ENCODE results near the gene PDE4B.

DNA sequence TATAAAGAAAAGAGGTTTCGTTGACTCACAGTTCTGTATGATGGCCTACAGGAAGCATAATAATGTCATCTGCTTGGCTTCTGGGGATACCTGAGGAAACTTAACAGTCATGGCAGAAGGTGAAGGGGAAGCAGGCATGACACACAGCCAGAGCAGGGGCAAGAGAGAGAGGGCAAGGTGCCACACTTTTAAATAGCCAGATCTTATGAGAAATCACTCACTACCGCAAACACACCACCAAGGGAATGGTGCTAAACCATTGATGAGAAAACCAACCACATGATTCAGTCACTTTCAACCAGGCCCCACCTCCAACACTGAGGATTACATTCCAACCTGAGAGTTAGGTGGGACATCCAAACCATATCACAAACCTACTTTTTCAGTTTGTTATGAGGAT lies 495.4 kb downstream of the PDE4B start:
- TF ChIP-seq, protein P1, sequence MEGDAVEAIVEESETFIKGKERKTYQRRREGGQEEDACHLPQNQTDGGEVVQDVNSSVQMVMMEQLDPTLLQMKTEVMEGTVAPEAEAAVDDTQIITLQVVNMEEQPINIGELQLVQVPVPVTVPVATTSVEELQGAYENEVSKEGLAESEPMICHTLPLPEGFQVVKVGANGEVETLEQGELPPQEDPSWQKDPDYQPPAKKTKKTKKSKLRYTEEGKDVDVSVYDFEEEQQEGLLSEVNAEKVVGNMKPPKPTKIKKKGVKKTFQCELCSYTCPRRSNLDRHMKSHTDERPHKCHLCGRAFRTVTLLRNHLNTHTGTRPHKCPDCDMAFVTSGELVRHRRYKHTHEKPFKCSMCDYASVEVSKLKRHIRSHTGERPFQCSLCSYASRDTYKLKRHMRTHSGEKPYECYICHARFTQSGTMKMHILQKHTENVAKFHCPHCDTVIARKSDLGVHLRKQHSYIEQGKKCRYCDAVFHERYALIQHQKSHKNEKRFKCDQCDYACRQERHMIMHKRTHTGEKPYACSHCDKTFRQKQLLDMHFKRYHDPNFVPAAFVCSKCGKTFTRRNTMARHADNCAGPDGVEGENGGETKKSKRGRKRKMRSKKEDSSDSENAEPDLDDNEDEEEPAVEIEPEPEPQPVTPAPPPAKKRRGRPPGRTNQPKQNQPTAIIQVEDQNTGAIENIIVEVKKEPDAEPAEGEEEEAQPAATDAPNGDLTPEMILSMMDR (IDR thresholded peaks at IDR 0.05): no peak
- TF ChIP-seq POLR2A (IDR thresholded peaks at IDR 0.05; ENCODE audit: low read depth) (no peak), EP300 (IDR thresholded peaks at IDR 0.05) (no peak), POLR2AphosphoS5 (IDR thresholded peaks at IDR 0.05) (no peak)

Data from esophagus muscularis mucosa (tissue), 4 donors.